Pulmonary artery endothelial cell (primary cell): ENCODE data around the gene PCBP3. TPM values are rescaled to one million over a fixed set of nuclear protein-coding genes. Genes with fewer than 3 reads are reported as not detected.
"Not testable (repeated sequence)": the region's sequence is repeated elsewhere in the genome, so short reads cannot be mapped to it uniquely, and the experiment has no call there.

Source experiments
- DNase-seq: peaks from one replicate; pipeline ENCODE4 v3.0.0-alpha.2; 2011; ENCODE audit warnings: low read depth, low spot score
- total RNA-seq: library from RNA; depleted of rRNA; stranded (reverse); fragments of >200 nt; gene quantifications from 2 replicates; pipeline ENCODE4 v1.2.3, GENCODE V29; 2014

PCBP3 gene
- total RNA-seq, 1 donor from 2014 or later: 0.13 TPM

DNA sequence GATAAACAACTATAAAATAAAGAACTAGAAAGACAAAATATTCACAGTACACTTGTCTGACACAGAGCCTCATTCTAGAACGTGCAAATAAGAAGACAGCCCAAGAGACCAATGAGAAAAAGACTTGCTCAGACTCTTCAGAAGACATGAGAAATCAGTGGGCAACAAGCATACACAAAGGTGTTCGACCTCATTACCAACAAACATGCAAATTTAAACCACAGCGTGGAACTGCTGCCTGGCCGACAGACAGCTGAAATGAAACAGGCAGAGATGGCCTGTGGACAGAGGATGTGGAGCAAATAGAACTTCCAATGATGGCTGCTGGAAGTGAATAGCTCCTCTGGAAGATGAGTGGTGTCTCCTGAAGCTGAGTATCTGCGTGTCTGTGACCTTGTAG is 315.7 kb downstream of the PCBP3 start:
- no peak for DNase-seq

DNA sequence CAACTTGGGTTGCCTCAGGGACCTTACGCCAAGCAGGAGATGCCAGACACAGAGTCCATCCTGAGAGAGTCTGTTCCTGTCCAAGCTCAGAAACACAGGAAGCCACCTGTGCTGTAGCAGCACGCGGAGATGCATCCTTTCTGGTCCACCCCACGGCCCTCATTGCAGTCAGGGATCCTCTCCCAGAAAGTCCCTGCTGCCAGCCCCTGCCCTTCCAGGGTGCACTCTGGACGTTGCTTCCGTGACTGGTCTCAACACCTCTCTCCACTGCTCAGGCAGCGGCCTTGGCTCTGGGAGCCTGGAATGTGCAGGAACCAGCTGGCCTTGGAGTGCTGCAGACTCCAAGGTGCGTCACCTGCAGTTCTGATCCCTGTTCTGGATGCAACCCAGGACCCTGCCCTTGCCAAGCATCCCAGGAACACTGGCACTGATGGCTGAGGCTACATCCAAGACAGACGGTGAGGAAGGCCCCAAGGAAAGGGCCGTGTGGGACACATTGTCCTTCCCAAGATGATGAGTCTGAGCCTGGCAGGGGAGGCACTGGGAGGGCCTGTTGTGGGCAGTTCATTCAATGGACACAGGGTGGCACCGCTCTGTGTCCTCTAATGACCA is 316.4 kb downstream of the PCBP3 start:
- DNase-seq: no peak

DNA sequence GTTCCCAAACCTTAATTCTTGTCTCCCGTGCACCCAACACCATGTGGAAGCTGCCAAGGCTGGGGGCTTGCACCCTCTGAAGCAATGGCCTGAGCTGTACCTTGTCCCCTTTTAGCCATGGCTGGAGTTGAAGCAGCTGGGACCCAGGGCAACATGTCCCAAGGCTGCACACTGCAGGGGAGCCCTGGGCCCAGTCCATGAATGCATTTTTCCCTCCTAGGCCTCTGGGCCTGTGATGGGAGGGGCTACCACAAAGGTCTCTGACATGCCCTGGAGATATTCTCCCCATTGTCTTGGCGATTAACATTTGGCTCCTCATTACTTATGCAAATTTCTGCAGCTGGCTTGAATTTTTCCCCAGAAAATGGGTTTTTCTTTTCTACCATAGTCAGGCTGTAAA is 317.9 kb downstream of the PCBP3 start:
- not testable (repeated sequence) for DNase-seq

DNA sequence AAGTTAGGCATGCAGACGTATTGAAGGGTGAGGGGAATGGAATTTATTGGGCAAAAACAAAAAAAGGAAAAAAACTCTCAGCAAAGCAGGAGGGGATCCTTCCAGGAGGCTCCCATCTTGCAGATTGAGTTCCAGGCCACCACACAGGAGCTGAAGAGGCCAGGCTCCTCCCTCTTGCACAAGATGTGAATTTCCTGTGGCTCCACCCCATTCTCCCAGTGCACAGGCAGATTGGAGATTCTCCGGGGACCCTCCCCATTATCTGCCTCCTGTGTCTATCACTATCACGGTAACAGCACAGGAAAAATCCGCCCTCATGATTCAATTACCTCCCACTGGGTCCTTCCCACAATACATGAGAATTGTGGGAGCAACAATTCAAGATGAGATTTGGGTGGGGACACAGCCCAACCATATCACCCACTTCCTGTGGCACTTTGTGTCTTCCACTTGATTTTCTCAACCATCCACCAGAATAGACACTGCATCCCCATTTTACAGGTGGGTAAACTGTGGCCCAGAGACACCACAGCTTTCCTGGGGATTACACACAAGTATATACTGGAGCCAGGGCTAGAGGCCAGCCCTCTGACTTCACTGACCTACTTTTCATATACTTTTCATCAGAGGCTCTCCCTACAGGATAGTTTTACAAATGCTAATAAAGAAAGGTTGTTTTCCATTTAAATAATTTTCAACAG is 319.2 kb downstream of the PCBP3 start:
- no peak for DNase-seq

DNA sequence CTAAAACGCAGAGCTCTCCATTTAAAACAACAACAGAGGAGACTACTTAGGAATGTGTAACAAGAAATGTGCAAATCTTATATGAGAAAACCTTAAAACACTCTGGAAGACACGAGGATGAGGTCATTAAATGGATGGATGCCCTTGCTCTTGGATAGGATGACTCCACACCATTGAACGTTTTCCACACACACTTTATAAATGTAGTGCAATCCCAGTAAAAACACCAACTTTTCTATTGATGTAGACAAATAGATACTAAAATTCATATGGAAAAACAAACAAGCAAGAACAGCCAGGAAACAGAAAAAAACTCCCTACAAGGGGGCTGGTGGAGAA is 319.7 kb downstream of the PCBP3 start:
- no peak for DNase-seq

DNA sequence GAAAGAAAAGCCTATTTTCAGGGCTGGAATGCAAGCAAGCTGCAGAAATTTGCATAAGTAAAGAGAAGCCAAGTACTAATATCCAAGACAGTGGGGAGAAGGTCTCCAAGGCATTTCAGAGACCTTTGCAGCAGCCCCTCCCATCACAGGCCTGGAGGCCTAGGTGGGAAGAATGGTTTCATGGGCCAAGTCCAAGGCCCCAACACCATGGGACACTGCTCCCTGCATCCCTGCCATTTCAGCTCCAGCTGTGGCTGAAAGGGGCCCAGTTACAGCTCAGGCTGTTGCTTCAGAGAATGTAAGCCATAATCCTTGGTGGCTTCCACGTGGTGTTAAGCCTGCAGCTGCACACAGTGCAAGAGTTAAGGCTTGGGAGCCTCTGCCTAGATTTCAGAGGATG is 321.1 kb downstream of the PCBP3 start:
- DNase-seq: no peak

DNA sequence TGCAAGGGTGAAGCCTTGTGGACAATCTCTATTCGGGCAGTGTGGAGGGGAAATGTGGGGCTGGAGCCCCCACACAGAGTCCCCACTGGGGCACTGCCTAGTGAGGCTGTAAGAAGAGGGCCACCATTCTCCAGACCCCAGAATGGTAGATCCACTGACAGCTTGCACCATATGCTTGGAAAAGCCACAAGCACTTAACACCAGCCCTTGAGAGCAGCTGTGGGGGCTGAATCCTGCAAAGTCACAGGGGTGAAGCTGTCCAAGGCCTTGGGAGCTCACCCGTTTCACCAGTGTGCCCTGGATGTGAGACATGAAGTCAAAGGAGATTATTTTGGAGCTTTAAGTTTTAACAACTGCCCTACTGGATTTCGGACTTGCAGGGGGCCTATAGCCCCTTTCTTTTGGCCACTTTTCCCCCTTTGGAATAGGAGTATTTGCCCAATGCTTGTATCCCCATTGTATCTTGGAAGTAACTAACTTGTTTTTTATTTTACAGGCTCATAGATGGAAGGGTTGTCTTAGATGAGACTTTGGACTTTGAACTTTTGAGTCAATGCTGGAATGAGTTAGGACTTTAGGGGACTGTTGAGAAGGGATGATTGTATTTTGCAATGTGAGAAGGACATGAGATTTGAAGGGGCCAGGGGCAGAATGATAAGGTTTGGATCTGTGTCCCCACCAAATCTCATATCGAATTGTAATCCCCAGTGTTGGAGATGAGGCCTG is 321.7 kb downstream of the PCBP3 start:
- no peak for DNase-seq

DNA sequence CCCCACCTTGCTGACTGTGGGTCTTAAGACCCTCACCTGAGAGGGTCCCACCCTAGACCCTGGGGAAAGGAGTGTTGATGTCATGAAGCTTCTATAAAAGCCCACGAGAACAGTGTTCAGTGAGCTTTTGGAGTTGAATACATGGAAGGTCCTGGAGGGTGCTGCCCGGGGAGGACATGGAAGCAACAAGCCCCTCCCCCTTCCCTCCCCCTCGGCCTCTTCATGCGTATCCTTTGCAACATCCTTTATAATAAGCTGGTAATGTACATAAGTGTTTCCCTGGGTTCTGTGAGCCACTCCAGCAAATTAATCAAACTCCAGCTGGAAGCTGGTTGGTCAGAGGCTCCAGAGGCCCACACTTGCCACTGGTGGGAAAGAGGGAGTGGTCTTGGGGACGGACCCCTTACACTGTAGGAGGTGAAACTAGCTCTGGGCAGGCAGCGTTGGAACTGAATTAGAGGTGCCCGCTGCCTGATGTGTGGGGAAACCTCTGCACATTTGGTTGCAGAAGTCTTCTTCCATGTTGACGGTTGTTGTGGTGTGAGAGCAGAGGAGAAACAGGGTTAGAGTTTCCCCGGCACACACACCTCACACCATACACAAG is 323.4 kb downstream of the PCBP3 start:
- DNase-seq: no peak

DNA sequence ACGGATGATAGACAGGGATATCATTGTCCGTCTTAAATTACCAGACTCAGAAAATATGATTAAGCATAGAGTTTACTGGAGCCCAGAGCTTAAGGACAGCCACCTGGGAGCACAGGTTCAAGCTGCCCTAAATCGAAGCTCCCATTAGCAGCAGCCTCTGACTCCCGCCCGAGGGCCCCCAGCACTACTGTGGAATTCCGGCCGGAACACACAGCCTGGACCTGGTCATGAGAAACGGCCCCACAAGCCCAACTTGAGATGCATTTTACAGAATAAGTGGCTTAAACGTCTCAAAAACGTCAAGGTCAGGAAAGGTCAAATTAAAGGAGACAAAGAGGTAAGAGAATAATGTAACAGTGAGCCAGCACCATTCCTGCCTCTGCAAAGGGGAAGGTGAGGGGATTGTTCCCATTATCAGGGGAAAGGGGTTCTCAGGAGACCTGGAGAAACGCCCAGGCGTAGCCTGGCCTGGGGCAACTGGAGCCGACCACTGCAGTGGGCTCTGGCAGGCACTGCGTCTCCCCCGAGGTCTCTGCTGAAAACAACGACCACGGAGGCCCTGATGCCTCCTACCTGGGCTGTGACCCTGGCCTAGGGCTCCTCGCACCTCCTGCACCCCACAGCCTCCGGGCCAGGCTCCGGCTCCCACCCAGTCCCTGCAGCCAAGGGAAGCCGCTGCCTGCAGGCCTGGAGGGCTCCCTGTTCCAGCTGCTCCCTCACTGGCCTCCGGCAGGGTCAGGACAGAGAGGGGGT is 326.6 kb downstream of the PCBP3 start:
- DNase-seq: no peak

DNA sequence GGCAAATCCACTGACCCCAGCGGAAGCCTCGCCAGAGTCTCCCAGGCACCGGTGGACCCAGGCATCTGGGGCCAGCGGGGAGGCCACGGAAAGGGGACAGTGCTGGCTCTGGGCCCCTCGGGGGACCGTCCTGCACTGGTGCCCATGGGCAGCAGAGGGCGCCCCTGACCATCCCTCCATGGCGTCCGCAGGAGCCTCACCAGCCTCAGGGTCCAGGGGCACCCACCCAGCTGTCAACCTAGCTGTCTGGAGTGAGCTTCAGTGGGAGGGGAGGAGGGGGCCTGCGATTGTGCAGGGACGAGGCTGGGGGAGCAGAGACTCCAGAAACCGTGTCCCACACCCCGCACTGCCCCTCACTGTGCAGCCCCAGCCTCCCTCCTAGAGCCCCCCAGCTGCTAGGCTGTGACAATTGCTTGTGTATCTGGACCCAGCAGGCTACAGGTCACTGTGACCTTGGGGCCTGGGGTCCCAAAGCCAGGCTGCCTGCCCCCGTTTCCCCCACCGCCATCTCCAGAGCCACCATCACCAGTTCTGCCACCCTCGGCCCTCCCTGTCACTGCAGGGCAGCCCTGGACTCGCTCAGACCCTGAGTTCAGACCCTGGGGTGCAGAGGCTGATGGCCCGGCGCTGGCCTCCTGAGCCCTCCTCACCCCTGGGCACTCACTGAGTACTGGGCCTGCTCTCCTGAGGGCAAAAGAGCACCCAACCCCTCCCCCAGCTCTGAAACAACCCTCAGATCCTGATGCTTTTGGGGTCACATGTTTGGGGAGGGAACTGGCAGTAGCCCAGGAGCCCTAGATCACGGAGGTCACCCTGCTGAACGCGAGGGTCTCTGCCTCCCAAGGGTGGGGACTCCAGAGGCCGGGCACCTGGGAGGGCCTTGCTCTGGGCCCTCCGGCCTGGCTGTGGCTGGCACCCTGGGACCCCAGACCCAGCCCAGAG is 327.4 kb downstream of the PCBP3 start:
- DNase-seq: no peak

DNA sequence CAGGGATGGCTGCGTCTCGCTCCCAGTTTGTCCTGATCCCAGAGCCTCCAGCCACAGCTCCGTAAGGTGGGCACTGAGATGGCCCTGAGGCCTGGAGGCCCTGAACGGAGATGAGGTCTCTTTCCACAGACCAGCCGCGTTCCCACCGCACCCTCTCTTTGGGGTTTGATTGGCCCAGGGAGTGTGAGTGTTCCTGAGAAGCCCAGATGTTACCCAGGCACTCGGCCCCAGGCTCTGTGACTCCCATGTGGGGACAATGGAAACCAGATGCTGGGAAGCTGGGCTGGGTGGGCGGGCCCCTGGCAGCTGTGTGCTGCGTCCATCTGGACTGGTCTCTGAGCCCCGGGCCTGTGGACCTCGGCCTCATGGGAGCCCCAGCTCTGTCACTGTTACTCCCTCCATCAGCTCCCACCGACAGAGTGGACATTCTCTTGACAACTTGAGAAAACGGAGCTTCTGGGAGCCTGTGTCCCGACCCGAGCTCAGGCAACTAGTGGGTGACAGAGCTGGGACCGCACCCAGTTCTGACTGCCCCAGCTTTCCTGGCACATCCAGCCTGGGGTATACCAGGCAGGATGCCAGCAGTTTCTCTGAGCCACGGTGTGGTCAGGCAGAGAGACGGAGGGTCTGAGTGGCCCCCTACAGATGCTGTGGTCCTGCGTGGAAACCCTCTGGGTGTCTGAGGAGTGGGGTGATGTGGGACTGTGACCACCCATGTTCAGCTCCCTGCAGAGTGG is 328.3 kb downstream of the PCBP3 start:
- no peak for DNase-seq

DNA sequence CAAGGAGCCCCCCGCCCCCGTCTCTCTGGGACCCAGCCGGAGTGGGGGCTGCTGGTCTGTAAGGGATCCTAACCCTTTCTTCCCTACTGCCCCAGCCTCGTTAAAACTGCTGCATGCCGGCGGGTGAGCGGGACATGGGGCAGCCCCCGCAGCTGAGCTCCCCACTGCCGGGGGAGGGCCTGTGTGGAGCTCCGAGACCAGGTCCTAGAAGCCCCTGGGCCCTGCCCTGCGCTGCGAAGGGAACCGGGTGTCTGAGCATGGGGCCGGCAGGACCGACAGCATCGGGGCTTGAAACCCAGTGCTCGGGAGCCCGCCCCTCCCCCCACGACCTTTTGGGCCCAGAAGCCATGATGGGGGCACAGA is 328.8 kb downstream of the PCBP3 start:
- DNase-seq: no peak

DNA sequence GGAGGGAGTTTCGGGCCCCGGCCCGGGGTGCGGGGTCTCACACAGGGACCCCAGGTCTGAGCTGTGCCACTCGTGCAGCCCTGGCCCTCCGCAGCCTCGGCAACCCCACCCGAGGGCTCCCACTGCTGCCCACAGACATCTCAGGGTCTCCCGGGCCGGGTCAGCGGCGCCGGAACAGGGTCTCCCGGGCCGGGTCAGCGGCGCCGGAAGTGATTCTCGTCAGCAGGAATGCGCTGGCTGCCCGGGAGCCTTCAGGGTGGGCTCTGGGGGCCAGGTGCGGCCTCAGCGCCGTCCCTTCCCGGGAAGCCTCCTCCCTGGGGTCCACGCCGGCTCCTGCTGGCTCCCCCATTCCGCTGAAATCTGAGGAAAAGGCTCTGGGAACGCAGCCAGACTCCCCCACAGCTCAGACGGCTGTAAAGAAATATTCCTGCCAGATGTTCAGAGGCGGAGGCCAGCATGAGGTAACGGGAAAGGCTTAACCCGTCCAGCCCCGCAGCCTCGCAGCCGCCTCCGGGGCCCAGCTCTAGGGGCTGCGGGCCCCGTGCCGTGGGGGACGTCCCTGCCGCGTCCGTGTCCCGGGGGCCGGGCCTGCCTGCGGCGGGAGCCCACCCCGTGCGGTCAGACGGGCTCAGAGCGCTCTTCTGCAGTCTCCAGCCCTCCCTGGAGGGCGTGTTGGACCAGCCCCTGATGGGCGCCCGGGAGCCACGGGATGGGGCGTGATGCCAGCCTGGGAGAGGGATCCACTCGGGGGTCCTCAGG is 329.4 kb downstream of the PCBP3 start:
- DNase-seq: no peak

DNA sequence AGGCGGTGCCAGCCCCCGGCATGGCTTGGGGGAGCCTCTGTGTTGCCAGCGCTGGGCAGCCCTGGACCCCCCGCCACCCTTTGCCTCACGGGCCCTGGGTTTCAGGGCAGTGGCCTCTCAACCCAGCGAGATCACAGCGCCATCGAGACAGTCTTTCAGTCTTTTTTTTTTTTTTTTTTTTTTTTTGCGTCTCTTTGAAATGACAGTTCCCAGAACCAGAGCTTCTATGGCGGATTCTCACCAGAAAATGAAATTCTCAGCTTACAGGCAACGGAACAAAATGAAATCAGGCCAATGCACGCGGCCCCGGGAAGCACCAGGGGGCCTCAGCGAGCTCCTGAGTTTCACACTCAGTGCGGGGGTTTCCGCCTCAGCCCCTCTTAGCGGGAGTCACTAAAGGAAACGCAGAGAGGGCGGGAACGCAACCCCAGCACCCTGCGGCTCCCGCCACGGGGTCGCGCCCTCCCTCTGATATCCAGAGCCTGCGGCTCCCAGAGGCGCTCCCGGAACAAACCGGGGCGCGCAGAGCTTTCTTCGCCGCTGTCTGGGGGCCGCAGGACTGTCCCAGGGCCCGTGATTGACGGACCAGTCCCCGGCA is 330.0 kb downstream of the PCBP3 start:
- DNase-seq: peak; percentile 17

DNA sequence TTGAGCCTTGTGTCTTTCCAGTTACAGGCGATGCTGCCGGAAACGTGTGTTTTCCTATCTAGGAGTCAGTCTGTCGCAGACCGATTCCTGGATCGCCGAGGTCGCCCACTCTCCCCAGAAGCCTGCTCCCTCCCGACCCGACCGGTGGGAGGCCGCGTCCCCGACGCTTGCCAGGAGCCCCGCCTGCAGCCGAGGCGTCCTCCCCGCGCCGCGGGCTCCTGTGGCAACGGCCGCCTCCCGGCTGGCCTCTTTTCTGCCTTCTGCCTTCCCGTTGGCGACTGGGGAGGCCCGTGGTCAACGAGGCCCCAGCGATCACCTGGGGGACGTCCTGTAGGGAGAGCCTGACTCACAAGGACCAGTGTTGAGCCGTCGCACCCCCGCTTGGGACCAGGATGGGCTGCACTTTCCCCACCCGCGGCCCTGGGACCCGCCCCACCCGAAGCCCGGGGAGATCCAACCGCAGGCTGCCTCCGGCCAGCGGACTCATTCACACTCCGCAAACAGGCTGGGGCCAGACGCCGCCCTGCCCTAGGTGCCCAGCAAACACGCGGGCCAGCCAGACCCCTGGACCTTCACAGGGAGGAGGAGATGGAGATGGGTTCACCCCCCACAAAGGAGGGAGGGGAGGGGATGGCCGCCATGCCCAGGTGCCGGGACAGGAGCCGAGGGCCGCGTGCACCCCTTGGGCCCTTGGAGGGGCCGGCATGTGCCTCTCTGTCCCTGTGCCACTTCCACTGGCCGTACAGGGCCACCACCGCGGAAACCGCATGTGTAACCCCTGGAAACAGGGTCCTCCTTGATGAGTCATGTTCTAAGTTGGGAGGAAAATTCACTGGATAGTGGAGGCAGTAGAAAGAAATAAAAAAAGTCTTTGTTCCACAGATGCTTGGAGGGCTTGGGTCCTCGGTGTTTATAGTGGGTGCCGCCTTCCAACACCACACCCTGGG is 330.8 kb downstream of the PCBP3 start:
- no peak for DNase-seq

DNA sequence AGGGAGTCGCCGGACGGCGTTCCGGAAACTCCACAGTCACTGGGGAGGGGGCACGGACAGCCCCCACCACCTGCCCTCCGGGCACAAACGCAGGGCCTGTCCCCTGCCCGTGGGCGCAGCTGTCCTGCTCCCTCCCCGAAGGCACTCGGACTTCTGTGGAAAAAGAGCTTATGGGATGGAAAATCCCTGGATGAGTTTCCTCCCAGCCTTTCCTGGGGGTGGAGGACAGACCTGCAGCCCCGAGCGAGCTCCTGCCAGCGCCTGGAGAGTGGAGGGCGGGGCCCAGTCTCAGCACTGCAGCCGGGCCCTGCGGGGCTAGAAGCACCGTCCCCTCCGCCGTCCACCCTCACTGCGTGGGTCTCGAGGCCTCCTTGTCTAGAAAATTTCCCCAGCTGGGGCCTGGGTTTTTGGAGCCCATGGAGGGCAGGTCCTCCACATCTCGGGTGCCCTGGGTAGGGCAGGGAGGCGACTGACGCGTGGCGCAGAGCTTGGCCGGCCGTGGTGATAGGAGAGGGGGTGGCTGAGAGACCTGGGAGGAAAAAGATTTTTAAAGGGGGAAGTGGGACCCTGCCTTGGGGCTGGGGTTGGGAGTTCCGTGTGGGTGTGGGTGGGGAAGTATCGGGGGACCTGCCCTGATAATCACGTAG is 331.6 kb downstream of the PCBP3 start:
- DNase-seq: no peak
